Astrocyte of the spinal cord (primary cell): Measurements from ENCODE around the gene BCDIN3D.

ENCODE experiments used
- DNase-seq: peaks from one replicate; pipeline ENCODE4 v3.0.0; 2011; ENCODE audit warnings: low read depth, low spot score
- H3K4me3 ChIP-seq: 2 replicates; pipeline ENCODE4 v1.5.1; 2011; ENCODE audit warnings: low read depth, mild to moderate bottlenecking, low read length, moderate library complexity
- in situ Hi-C: cut with HindIII; loops from 2 replicates; pipeline ENCODE4 v1.10.0; 2017; ENCODE audit warnings: low sequenced_read_pairs
- TF ChIP-seq, protein P1 (sequence below): IDR thresholded peaks from 2 replicates; pipeline ENCODE4 v1.5.1; 2012; ENCODE audit warnings: low read depth, mild to moderate bottlenecking, low read length, inconsistent platforms

BCDIN3D gene

DNA sequence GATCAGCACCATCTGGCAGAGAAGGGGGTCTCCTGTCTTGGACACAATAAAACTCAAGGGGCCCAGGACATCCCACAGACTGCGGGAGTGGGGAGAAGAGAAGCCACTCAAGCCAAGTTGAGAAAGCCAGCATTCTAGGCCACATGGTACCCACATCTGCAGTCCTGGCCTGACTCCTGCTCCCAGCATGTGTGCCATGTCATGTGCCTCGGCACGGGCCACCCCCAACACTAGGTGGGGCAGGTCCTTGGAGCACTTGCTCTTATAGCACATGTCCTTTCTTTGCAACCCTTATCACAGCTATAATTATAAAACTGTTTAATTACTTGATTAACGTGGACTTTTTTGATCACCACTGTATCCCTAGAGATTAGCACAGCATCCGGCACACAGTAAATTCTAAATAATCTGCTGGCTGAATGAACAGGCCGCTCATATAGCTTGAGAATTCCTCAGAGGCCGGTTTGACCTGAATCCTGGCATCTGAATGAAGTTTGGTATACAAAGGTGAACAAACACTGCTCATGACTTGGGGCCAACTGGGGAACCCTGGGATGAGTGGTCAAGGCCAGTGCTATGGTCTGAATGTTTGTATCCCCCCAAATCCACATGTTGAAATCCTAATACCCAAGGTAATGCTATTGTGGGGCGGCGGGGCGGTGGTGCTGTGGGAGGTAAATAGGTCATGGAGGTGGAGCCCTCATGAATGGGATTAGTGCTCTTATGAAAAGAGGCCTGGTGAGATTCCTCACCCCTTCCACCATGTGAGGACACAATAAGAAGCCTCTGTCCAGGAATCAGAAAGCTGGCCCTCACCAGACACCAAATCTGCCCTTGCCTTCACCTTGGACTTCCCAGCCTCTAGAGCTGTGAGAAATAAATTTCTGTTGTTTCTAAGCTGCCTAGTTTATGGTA is 21.3 kb downstream of the BCDIN3D start:
- in situ Hi-C loops: no loop called here
- H3K4me3 ChIP-seq: no peak overlapping the region
- TF ChIP-seq, protein P1, sequence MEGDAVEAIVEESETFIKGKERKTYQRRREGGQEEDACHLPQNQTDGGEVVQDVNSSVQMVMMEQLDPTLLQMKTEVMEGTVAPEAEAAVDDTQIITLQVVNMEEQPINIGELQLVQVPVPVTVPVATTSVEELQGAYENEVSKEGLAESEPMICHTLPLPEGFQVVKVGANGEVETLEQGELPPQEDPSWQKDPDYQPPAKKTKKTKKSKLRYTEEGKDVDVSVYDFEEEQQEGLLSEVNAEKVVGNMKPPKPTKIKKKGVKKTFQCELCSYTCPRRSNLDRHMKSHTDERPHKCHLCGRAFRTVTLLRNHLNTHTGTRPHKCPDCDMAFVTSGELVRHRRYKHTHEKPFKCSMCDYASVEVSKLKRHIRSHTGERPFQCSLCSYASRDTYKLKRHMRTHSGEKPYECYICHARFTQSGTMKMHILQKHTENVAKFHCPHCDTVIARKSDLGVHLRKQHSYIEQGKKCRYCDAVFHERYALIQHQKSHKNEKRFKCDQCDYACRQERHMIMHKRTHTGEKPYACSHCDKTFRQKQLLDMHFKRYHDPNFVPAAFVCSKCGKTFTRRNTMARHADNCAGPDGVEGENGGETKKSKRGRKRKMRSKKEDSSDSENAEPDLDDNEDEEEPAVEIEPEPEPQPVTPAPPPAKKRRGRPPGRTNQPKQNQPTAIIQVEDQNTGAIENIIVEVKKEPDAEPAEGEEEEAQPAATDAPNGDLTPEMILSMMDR: no peak
- DNase-seq: no peak

DNA sequence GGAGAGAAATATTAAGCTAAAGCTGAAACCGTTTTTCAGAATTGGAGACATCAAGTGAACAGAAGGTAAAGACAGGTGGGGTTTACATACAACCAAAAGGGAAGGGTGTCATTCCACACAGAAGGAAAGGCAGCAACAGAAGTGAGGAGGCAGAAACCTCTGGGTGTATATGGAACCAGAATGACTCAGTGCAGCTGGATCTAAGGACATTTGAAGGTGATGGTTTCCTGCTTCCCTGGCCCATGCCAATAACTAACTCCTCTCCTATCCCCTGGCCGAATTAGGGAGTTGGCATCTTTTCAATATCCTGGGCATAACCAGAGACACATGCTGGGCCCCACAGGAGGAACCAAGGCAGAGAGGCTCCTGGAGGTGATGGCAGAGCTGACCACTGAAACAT is 23.1 kb downstream of the BCDIN3D start:
- in situ Hi-C loops: no loop called here
- TF ChIP-seq, protein P1: no peak
- DNase-seq: no peak

DNA sequence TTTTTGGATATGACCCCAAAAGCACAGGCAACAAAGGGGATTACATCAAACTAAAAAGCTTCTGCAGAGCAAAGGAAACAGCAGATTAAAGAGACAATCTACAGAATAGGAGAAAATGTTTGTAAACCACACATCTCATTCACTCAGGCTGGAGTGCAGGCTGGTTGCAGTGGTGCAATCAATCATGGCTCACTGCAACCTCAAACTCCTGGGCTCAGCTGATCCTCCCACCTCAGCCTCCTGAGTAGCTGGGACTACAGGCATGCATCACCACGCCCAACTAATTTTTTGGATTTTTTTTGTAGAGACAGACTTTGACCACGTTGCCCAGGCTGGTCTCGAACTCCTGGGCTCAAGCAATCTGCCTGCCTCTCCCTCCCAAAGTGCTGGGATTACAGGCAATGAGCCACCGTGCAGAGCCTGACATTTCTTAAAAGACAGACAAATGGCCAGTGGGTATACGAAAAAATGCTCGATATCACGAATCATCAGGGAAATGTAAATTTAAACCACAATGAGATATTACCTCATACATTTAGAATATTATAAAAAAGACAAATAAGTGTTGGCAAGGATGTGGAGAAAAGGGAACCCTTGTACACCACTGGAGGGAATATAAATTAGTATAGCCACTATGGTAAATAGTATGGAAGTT is 24.5 kb downstream of the BCDIN3D start:
- DNase-seq: no peak
- H3K4me3 ChIP-seq: no peak overlapping the region
- in situ Hi-C loops: no loop called here
- TF ChIP-seq, protein P1: no peak

More for the DNA sequence above, 23.1 kb downstream of the BCDIN3D start:
- H3K4me3 ChIP-seq: no peak overlapping the region

DNA sequence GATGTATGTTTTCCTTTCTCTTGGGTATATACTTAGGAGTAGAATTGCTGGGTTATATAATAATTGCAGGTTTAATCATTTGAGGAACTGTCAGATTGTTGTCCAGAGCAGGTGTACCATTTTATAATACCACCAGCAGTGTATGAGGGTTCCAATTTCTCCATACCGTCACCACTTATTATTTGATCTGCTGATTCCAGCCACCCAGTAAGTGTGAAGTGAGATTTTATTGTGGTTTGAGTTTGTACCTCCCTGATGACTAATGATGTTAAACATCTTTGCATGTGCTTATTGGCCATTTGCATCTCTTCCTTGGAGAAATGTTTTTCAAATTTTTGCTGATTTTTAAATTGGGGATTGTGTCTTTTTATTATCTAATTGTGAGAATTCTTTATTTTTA is 29.8 kb downstream of the BCDIN3D start:
- H3K4me3 ChIP-seq: no peak overlapping the region
- in situ Hi-C loops: no loop called here
- DNase-seq: no peak
- TF ChIP-seq, protein P1: no peak

DNA sequence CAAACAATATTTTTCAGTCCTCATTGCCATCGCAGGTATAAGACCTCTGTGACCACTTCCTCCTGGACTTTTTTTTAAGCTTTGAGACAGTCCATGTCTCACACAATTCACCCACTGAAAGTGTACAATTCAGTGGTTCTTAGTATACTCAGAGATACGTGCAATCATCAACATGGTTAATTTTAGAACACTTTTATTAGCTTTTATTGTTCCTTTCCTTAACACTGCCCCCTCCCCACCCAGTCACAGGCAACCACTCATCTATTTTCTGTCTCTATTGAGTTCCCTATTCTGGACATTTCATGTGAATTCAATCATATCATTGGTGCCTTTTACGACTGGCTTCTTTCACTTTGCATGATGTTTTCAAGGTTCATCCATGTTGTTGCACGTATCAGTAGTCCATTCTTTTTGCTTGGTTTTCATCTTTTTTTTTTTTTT is 30.9 kb downstream of the BCDIN3D start:
- TF ChIP-seq, protein P1: no peak
- DNase-seq: no peak
- no peak overlapping the region for H3K4me3 ChIP-seq
- in situ Hi-C loops: no loop called here

DNA sequence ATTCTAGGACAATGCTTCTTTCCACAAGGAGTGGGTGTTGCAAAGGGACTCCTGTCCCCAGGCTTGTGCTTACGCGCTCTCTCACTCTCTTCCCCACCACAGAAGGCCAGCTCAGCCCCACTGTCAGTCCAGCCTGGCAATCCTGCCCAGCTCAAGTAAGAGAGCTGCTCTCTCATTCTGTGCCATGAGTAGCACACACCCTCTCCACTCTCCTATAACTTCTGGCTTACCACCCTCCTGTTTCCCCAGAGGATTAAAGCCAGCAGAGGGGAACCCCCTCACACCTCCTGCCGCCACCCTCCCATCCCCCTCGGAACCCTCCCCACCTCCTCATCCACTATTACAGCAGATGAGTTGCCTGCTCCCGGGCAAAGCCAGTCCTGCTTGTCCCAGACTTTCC is 31.8 kb downstream of the BCDIN3D start:
- in situ Hi-C loops: no loop called here
- no peak for DNase-seq
- TF ChIP-seq, protein P1: no peak
- no peak overlapping the region for H3K4me3 ChIP-seq
